HG03139 (cell line): ENCODE results near the gene LOC128125822.
A peak's percentile ranks its signal among the peaks of the same experiment; 100 is the strongest.

ENCODE experiments used
- ATAC-seq: cut with Tn5 transposase; IDR thresholded peaks from one replicate; pipeline ENCODE4 v1.9.1; 2021; ENCODE audit not compliant: unreplicated experiment

The LOC128125822 gene

GRCh38 chr6:63554782-63555181, 17.5 kb upstream of the LOC128125822 start:
- ATAC-seq = no peak

- ATAC-seq = no peak
Measured at GRCh38 chr6:63556369-63556768, 15.9 kb upstream of the LOC128125822 start.

GRCh38 chr6:63558278-63558677, 14.0 kb upstream of the LOC128125822 start:
- ATAC-seq = no peak

GRCh38 chr6:63560801-63561287, 11.4 kb upstream of the LOC128125822 start:
- ATAC-seq = no peak

- ATAC-seq = no peak
Measured at GRCh38 chr6:63561288-63561687, 11.0 kb upstream of the LOC128125822 start.

GRCh38 chr6:63563235-63563634, 9.0 kb upstream of the LOC128125822 start:
- ATAC-seq = no peak

GRCh38 chr6:63565058-63565726, 7.1 kb upstream of the LOC128125822 start:
- ATAC-seq = no peak

- no peak for ATAC-seq
Measured at GRCh38 chr6:63565727-63566596, 6.3 kb upstream of the LOC128125822 start.

GRCh38 chr6:63567966-63568365, 4.3 kb upstream of the LOC128125822 start:
- no peak for ATAC-seq

- ATAC-seq = peak; percentile 1
Measured at GRCh38 chr6:63571361-63572043, 778 bp upstream of the LOC128125822 start.

GRCh38 chr6:63572747-63573075, 431 bp downstream of the LOC128125822 start:
- ATAC-seq = peak; percentile 0

- peak; percentile 33 for ATAC-seq
Measured at GRCh38 chr6:63573076-63573898, 1.0 kb downstream of the LOC128125822 start.

GRCh38 chr6:63573899-63574553, 1.7 kb downstream of the LOC128125822 start:
- ATAC-seq = no peak

GRCh38 chr6:63574554-63574900, 2.2 kb downstream of the LOC128125822 start:
- no peak for ATAC-seq

- ATAC-seq = no peak
Measured at GRCh38 chr6:63576147-63576772, 4.0 kb downstream of the LOC128125822 start.

- ATAC-seq = no peak
Measured at GRCh38 chr6:63576985-63577712, 4.9 kb downstream of the LOC128125822 start.

GRCh38 chr6:63578757-63579156, 6.5 kb downstream of the LOC128125822 start:
- no peak for ATAC-seq

GRCh38 chr6:63579937-63580703, 7.8 kb downstream of the LOC128125822 start:
- ATAC-seq = no peak

GRCh38 chr6:63580704-63580961, 8.4 kb downstream of the LOC128125822 start:
- no peak for ATAC-seq
